Colonic mucosa (tissue), 4 donors: Measurements from ENCODE around the gene MYO1A. TPM values are rescaled to one million over a fixed set of nuclear protein-coding genes. Genes with fewer than 3 reads are reported as not detected.

Experiments
- DNase-seq: peaks from one replicate; pipeline ENCODE4 v3.0.0-alpha.2; 2020
- H3K27ac ChIP-seq: fragments of 200-600 bp; one replicate; pipeline ENCODE4 v1.8.0; 2021
- H3K27me3 ChIP-seq: fragments of 200-600 bp; one replicate; pipeline ENCODE4 v1.8.0; 2021
- H3K36me3 ChIP-seq: fragments of 200-600 bp; one replicate; pipeline ENCODE4 v1.8.0; 2021
- H3K4me1 ChIP-seq: fragments of 200-600 bp; one replicate; pipeline ENCODE4 v1.8.0; 2021; ENCODE audit warnings: mild to moderate bottlenecking
- H3K4me3 ChIP-seq: fragments of 200-600 bp; one replicate; pipeline ENCODE4 v1.8.0; 2021
- H3K9ac ChIP-seq, 2 donors: one replicate each; pipeline ENCODE4 v1.7.0; 2013; ENCODE audit warnings: control low read depth in 2 of 2, low read depth in 2 of 2, low read length in 2 of 2
- H3K9me3 ChIP-seq: fragments of 200-600 bp; one replicate; pipeline ENCODE4 v1.8.0; 2021
- intact Hi-C: fragments of 100-400 bp; cut with DNase I; formaldehyde crosslinking; loops from one replicate; pipeline ENCODE4 v1.14.1; 2022
- total RNA-seq, 2 donors: library from RNA; stranded (reverse); fragmentation: NEBNext Ultra II Directional in 1 of 2; extraction: Animal tissue kit (Norgen Biotek cat#: 25700) in 1 of 2; gene quantifications; one replicate each; pipeline ENCODE4 v1.2.1, GENCODE V29; 2021
- TF ChIP-seq, protein P1 (sequence below): fragments of 200-600 bp; IDR thresholded peaks from one replicate; pipeline ENCODE4 v1.8.0; 2022; ENCODE audit warnings: antibody characterized with exemption, mild to moderate bottlenecking
- donor health status: healthy.
- donor health status: DM: no; HTN: no; CAD: no.
- donor health status: DM: no; HTN: no; CAD: no.

MYO1A gene
- total RNA-seq, result 100 to 1,000 TPM; 261 to 273 TPM

DNA sequence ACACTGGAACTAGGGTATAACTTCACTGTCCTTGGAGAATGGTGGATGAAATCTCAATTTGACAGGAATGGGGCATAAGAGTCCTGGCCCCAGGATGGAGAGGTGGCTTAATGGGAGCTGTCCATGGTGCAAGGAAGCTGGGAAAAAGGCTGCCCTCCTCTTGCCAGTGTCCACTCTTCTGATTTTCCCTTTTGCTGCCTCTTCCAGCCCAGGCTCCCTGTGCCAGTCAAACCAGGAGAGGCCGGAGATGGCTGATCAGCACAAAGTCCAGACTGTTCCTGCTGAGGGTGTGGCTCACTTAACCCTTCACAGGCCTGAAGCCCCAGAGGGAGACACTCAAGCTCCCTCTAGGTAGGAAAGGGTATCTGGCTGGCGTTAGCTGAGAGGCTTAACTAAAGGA lies at the start of gene MYO1A:
Gene MYO1A, minus strand, starts transcription at position 240 of the 400 bp plus-strand sequence. CDS start 1,806 bp downstream, outside the sequence.
- TF ChIP-seq, protein P1, sequence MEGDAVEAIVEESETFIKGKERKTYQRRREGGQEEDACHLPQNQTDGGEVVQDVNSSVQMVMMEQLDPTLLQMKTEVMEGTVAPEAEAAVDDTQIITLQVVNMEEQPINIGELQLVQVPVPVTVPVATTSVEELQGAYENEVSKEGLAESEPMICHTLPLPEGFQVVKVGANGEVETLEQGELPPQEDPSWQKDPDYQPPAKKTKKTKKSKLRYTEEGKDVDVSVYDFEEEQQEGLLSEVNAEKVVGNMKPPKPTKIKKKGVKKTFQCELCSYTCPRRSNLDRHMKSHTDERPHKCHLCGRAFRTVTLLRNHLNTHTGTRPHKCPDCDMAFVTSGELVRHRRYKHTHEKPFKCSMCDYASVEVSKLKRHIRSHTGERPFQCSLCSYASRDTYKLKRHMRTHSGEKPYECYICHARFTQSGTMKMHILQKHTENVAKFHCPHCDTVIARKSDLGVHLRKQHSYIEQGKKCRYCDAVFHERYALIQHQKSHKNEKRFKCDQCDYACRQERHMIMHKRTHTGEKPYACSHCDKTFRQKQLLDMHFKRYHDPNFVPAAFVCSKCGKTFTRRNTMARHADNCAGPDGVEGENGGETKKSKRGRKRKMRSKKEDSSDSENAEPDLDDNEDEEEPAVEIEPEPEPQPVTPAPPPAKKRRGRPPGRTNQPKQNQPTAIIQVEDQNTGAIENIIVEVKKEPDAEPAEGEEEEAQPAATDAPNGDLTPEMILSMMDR, result no peak
- Histone ChIP-seq H3K27me3 (no peaks in the 10 kb centered on the region), H3K36me3 (no peaks in the 10 kb centered on the region), H3K4me1 (peaks cover 3% of the 10 kb centered on the region), H3K9ac (peak within 1 kb of the TSS; percentile 32 to 81), H3K9me3 (no peaks in the 10 kb centered on the region), H3K27ac (peak within 1 kb of the TSS; percentile 65), H3K4me3 (peak within 1 kb of the TSS; percentile 36)
- DNase-seq, result peak; percentile 85
- intact Hi-C loops, result no loop called here

DNA sequence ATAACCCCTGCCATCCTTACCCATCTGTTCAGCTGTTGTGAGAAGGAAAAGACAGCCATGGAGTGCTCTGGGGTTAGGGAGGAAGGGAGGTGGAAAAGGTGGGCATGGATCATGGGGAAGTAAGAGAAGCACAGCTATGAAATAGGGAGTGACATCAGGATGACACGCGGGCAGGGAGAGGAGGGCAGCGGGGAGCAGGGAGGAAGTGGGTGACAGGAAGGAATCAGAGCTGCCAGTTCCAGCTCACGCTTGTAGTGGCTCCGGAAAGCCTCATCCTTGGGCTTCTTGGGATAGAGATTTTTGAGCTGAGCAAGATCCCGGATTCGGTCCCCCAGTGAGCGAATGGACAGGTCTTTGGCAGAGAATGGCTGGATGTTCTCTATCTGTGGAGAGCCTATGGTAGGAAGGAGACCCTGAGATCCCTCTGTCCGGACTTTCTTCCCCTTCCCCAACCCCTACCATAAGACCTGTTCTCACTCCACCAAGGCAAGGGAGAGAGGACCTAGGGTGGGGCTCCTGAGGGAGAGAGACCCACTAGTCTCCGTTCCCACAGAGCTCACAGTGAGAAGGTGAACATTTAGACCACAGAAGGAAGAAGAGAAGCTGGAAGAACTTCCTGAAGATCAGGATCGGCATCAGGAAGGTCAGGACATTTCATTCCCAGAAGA lies 49.3 kb upstream of the MYO1A start:
- no peak for DNase-seq
- intact Hi-C loops, result no loop called here
- H3K36me3 ChIP-seq, result peaks cover 17% of the 10 kb centered on the region
- no peaks in the 10 kb centered on the region for H3K27me3 ChIP-seq
- H3K9me3 ChIP-seq, result no peaks in the 10 kb centered on the region
- H3K27ac ChIP-seq, result no peak overlapping the region
- no peak overlapping the region for H3K4me3 ChIP-seq
- TF ChIP-seq, protein P1, result no peak
- no peak overlapping the region for H3K9ac ChIP-seq
- peaks cover 3% of the 10 kb centered on the region for H3K4me1 ChIP-seq

DNA sequence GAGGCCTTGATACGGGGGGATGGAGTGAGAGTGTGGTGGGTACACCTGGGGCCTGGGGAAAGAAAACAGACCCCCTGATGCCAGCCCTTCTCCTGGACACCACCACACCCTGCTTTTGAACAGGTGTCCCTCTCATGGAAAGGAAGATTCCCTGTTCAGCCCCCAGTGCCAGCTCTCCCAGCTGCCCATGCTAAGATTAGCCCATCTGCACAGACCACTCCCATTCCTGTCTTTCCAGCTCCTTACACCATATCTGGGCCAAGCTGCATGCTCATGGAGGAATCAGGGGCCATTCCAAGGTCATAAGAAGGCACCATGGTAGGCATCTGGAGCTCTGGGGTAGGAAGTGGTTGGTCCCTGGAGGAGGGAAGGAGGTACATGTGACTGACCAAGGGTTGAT lies 48.6 kb upstream of the MYO1A start:
- TF ChIP-seq, protein P1, result no peak
- intact Hi-C loops, result no loop called here
- H3K27me3 ChIP-seq, result no peaks in the 10 kb centered on the region
- peaks cover 3% of the 10 kb centered on the region for H3K4me1 ChIP-seq
- no peak overlapping the region for H3K9ac ChIP-seq
- H3K36me3 ChIP-seq, result peaks cover 15% of the 10 kb centered on the region
- no peaks in the 10 kb centered on the region for H3K9me3 ChIP-seq
- no peak for DNase-seq
- no peak overlapping the region for H3K4me3 ChIP-seq
- no peak overlapping the region for H3K27ac ChIP-seq

DNA sequence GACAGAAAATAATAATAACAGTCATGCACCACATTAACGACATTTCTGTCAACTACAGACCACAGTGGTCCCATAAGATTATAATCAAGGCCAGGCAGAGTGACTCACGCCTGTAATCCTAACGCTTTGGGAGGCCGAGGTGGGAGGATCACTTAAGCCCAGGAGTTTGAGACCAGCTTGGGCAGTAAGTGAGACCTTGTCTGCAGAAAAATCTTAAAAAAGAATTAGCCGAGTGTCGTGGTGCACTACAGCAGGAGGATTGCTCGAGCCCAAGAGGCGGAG lies 47.6 kb upstream of the MYO1A start:
- intact Hi-C loops, result no loop called here
- no peak overlapping the region for H3K27ac ChIP-seq
- no peak overlapping the region for H3K4me3 ChIP-seq
- H3K9ac ChIP-seq, result no peak overlapping the region
- TF ChIP-seq, protein P1, result no peak
- H3K27me3 ChIP-seq, result no peaks in the 10 kb centered on the region
- peaks cover 15% of the 10 kb centered on the region for H3K36me3 ChIP-seq
- H3K9me3 ChIP-seq, result no peaks in the 10 kb centered on the region
- H3K4me1 ChIP-seq, result peaks cover 3% of the 10 kb centered on the region
- no peak for DNase-seq

DNA sequence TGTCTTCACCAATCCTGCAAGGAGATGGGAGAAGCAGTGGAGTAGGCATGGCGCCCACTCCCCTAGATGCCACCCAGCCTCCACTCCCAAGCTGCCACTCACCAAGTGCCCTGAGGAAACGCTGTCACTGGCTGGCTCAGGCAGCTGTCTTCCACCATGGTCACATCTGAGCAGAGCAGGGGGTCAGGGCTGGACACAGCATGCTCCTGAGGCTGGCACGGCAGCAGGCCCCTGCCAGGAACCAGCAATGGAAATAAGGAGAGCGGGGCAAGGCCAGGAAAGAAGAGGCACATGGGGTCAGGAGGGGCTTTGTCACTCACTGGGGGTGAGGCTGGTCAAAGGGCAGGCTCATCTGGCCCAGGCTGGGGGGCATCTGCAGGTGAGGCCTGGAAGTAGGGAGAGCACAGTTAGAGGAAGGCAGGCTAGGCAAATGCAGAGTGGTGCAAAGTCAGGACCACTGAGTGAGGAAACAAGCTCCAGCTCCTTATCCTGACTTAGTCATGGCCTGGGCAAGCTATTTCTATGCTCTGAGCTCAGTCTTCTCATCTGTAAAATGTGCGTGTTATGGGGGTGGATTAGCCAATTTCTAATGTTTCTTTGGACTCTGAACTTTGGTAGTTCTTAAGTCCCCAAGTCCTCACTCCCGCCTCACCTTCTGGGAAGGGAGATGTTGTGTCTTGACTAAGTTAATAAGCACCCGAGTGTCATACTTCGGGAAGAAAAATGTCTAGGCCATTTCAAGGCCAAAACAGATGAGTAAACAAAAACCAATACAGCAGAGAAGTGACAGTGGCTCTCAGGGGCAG lies 47.0 kb upstream of the MYO1A start:
- H3K36me3 ChIP-seq, result peaks cover 15% of the 10 kb centered on the region
- TF ChIP-seq, protein P1, result no peak
- intact Hi-C loops, result no loop called here
- no peak overlapping the region for H3K9ac ChIP-seq
- H3K4me3 ChIP-seq, result no peak overlapping the region
- no peaks in the 10 kb centered on the region for H3K27me3 ChIP-seq
- DNase-seq, result no peak
- no peaks in the 10 kb centered on the region for H3K9me3 ChIP-seq
- H3K27ac ChIP-seq, result no peak overlapping the region
- no peaks in the 10 kb centered on the region for H3K4me1 ChIP-seq
